HepG2 (cell line): ENCODE results near the gene CTDSP1. TPM values are rescaled to one million over a fixed set of nuclear protein-coding genes. Genes with fewer than 3 reads are reported as not detected.

Experiments
- GMEB2 ChIP-seq: IDR thresholded peaks from 2 replicates; pipeline ENCODE4 v1.6.1; 2016; ENCODE audit warnings: missing biosample characterization, missing genetic modification reagents, low read depth
- HOXA9 ChIP-seq: sonication (generic); formaldehyde crosslinking; IDR thresholded peaks from 2 replicates; pipeline ENCODE4 v1.8.1; 2022; ENCODE audit warnings: missing genetic modification reagents, mild to moderate bottlenecking, moderate library complexity, borderline replicate concordance
- RERE ChIP-seq: IDR thresholded peaks from 2 replicates; pipeline ENCODE4 v1.6.1; 2016; ENCODE audit warnings: low read depth, missing genetic modification reagents, missing compliant biosample characterization
- RXRB ChIP-seq: IDR thresholded peaks from 2 replicates; pipeline ENCODE4 v1.6.1; 2016; ENCODE audit warnings: borderline replicate concordance, missing genetic modification reagents, missing compliant biosample characterization
- SNAPC4 ChIP-seq: sonication (generic); formaldehyde crosslinking; IDR thresholded peaks from 2 replicates; pipeline ENCODE4 v1.4.0; 2020; ENCODE audit warnings: mild to moderate bottlenecking, missing genetic modification reagents
- ZBTB20 ChIP-seq: sonication (generic); formaldehyde crosslinking; IDR thresholded peaks from 2 replicates; pipeline ENCODE4 v1.8.1; 2023; ENCODE audit warnings: missing genetic modification reagents, low read depth, mild to moderate bottlenecking, borderline replicate concordance
- ZNF296 ChIP-seq: sonication (generic); formaldehyde crosslinking; conservative IDR thresholded peaks from 2 replicates; pipeline ENCODE4 v1.5.0; 2020; ENCODE audit warnings: mild to moderate bottlenecking, missing genetic modification reagents
- polyA plus RNA-seq, 8 experiments: library from polyadenylated mRNA; depleted of rRNA in 3 of 8; stranded (reverse) in 7 of 8; unstranded in 1 of 8; fragments of >200 nt; fragmentation: Illumina TruSeq in 4 of 8; extraction: Trizol in 4 of 8; gene quantifications; 2 replicates each; pipeline versions ENCODE4 v1.2.1 to v1.2.3, GENCODE V29; 2011 to 2016; ENCODE audit warnings: low read depth in 4 of 8, missing spikeins in 1 of 8, mixed read lengths in 1 of 8; ENCODE audit not compliant: insufficient read depth in 1 of 8
- total RNA-seq, 5 experiments: library from RNA; depleted of rRNA; stranded (reverse); fragments of >200 nt; fragmentation: Illumina TruSeq; extraction: Trizol; gene quantifications; 2 replicates each; pipeline ENCODE4 v1.2.3, GENCODE V29; 2016; ENCODE audit warnings: low read depth in 1 of 5

Gene CTDSP1
- total and polyA plus RNA-seq, 2 of the 13 experiments (the other 11 are each of a cell fraction or from before 2014, with no cell fraction given), result 91.0 to 268 TPM

GRCh38 chr2:218419630-218420216 lies 20.1 kb downstream of the CTDSP1 start (continued):
- TF ChIP-seq SNAPC4 (CRISPR knock-in tag), result no peak
- no peak for TF ChIP-seq RXRB (CRISPR knock-in tag)
- TF ChIP-seq ZBTB20, result no peak
- TF ChIP-seq RERE (CRISPR knock-in tag), result no peak
- no peak for TF ChIP-seq GMEB2 (CRISPR knock-in tag)
- no peak for TF ChIP-seq HOXA9 (CRISPR knock-in tag)
- no peak for TF ChIP-seq ZNF296 (CRISPR knock-in tag)
